ENCODE data around the gene PUM2.

GRCh38 chr2:20322527-20323300, 27.9 kb downstream of the PUM2 start:
- no peak for TF ChIP-seq POLR2A (IDR thresholded peaks at IDR 0.05; ENCODE audit: low read length)
- no peak for TF ChIP-seq GATA1 (IDR thresholded peaks at IDR 0.05; ENCODE audit: low read depth, low read length)

Data from erythroblast (primary cell).